AG09319 (cell line): ENCODE results near the gene MCF2L.

Experiments used
- DNase-seq: peaks from one replicate; pipeline ENCODE4 v3.0.0-alpha.2; 2010; ENCODE audit warnings: low read depth; ENCODE audit errors: extremely low read depth
- CTCF ChIP-seq: IDR thresholded peaks from 2 replicates; pipeline ENCODE4 v1.5.1; 2011; ENCODE audit warnings: low read depth, mild to moderate bottlenecking, inconsistent platforms, low read length, moderate library complexity

MCF2L gene

GRCh38 chr13:113033054-113033850 lies 64.2 kb downstream of the MCF2L start:
- TF ChIP-seq CTCF: no peak
- no peak for DNase-seq

GRCh38 chr13:113034451-113035212 lies 65.6 kb downstream of the MCF2L start:
- DNase-seq: peak; percentile 14
- TF ChIP-seq CTCF: peak; percentile 78

GRCh38 chr13:113035213-113035800 lies 66.3 kb downstream of the MCF2L start:
- DNase-seq: no peak
- TF ChIP-seq CTCF: no peak

GRCh38 chr13:113036401-113036800 lies 67.4 kb downstream of the MCF2L start:
- no peak for TF ChIP-seq CTCF
- no peak for DNase-seq

GRCh38 chr13:113040031-113040430 lies 71.0 kb downstream of the MCF2L start:
- DNase-seq: no peak

GRCh38 chr13:113040597-113041292 lies 71.7 kb downstream of the MCF2L start:
- DNase-seq: no peak

More at GRCh38 chr13:113040031-113040430, 71.0 kb downstream of the MCF2L start:
- TF ChIP-seq CTCF: no peak

More at GRCh38 chr13:113040597-113041292, 71.7 kb downstream of the MCF2L start:
- TF ChIP-seq CTCF: no peak
